Urinary bladder (tissue), 4 donors: ENCODE data around the gene MYMX. TPM values are rescaled to one million over a fixed set of nuclear protein-coding genes. Genes with fewer than 3 reads are reported as not detected.

Source experiments
- DNase-seq: peaks from one replicate; pipeline ENCODE4 v3.0.0-alpha.2; 2015; ENCODE audit errors: extremely low spot score
- H3K27ac ChIP-seq: one replicate; pipeline ENCODE4 v1.5.1; 2013; ENCODE audit warnings: low read depth, mild to moderate bottlenecking, moderate library complexity
- H3K36me3 ChIP-seq: one replicate; pipeline ENCODE4 v1.6.1; 2013; ENCODE audit warnings: mild to moderate bottlenecking, moderate library complexity; ENCODE audit not compliant: insufficient read depth
- H3K4me1 ChIP-seq: one replicate; pipeline ENCODE4 v1.6.1; 2013; ENCODE audit warnings: mild to moderate bottlenecking, moderate library complexity; ENCODE audit not compliant: insufficient read depth
- H3K4me3 ChIP-seq: one replicate; pipeline ENCODE4 v1.5.1; 2013; ENCODE audit warnings: low read depth, low read length
- WGBS: extraction: QIAGEN DNeasy Blood & Tissue Kit; methylation state at CpG from one replicate; pipeline ENCODE4 v1.1.7; 2013; 5-methylcytosine and 5-hydroxymethylcytosine counted together
- polyA plus RNA-seq: library from polyadenylated mRNA; stranded (reverse); fragments of 200-250 nt; gene quantifications from one replicate; pipeline ENCODE4 v1.2.3, GENCODE V29; 2013
- total RNA-seq: library from RNA; depleted of rRNA; stranded (reverse); fragments of >200 nt; gene quantifications from one replicate; pipeline ENCODE4 v1.2.3, GENCODE V29; 2014
- donor health status: healthy with polysubstance abuse.
- donor health status: healthy.

Gene MYMX
- total and polyA plus RNA-seq, 2 donors = 0.28 TPM; not detected in 1

GRCh38 chr6:44258921-44259320, 42.2 kb downstream of the MYMX start:
- Histone ChIP-seq H3K4me3 (no peak overlapping the region), H3K4me1 (no peaks in the 10 kb centered on the region), H3K27ac (no peak overlapping the region), H3K36me3 (no peaks in the 10 kb centered on the region)
- no peak for DNase-seq
- WGBS = 93% methylated on average over 3 of the region's 3 CpGs

GRCh38 chr6:44260011-44260410, 43.3 kb downstream of the MYMX start:
- DNase-seq = no peak
- Histone ChIP-seq H3K4me3 (no peak overlapping the region), H3K27ac (no peak overlapping the region), H3K4me1 (no peaks in the 10 kb centered on the region), H3K36me3 (no peaks in the 10 kb centered on the region)
- WGBS = 96% methylated on average over 8 of the region's 8 CpGs

- 98% methylated on average over 6 of the region's 6 CpGs for WGBS
- no peak for DNase-seq
- Histone ChIP-seq H3K4me3 (no peak overlapping the region), H3K36me3 (no peaks in the 10 kb centered on the region), H3K4me1 (no peaks in the 10 kb centered on the region), H3K27ac (no peak overlapping the region)
Measured at GRCh38 chr6:44260451-44261297, 43.9 kb downstream of the MYMX start.

- 95% methylated on average over 8 of the region's 8 CpGs for WGBS
- Histone ChIP-seq H3K36me3 (no peaks in the 10 kb centered on the region), H3K27ac (no peak overlapping the region), H3K4me1 (no peaks in the 10 kb centered on the region), H3K4me3 (no peak overlapping the region)
- DNase-seq = no peak
Measured at GRCh38 chr6:44261581-44261980, 44.9 kb downstream of the MYMX start.

GRCh38 chr6:44262467-44263353, 46.0 kb downstream of the MYMX start:
- DNase-seq = no peak
- Histone ChIP-seq H3K4me1 (no peaks in the 10 kb centered on the region), H3K27ac (no peak overlapping the region), H3K36me3 (no peaks in the 10 kb centered on the region), H3K4me3 (no peak overlapping the region)
- 73% methylated on average over 7 of the region's 7 CpGs for WGBS

GRCh38 chr6:44263354-44264100, 46.8 kb downstream of the MYMX start:
- H3K4me1 ChIP-seq = no peaks in the 10 kb centered on the region
- H3K36me3 ChIP-seq = no peaks in the 10 kb centered on the region
- no peak for DNase-seq
- 57% methylated on average over 9 of the region's 9 CpGs for WGBS
- no peak overlapping the region for H3K27ac ChIP-seq
- H3K4me3 ChIP-seq = no peak overlapping the region

GRCh38 chr6:44264154-44265006, 47.7 kb downstream of the MYMX start:
- Histone ChIP-seq H3K36me3 (no peaks in the 10 kb centered on the region), H3K4me3 (peak overlapping the region; percentile 68), H3K4me1 (no peaks in the 10 kb centered on the region), H3K27ac (no peak overlapping the region)
- 11% methylated on average over 13 of the region's 13 CpGs for WGBS
- no peak for DNase-seq

GRCh38 chr6:44265007-44265721, 48.4 kb downstream of the MYMX start, which contains the start of gene NFKBIE:
TSS of gene NFKBIE (minus strand) at chr6:44265551. CDS start at chr6:44265346, 205 bp downstream.
- peak; percentile 67 for DNase-seq
- Histone ChIP-seq H3K4me3 (peak within 1 kb of the TSS; percentile 68), H3K27ac (peak within 1 kb of the TSS; percentile 39), H3K4me1 (no peaks in the 10 kb centered on the region), H3K36me3 (no peaks in the 10 kb centered on the region)
- under 1% methylated on average over 72 of the region's 72 CpGs for WGBS

GRCh38 chr6:44265722-44266233, 49.1 kb downstream of the MYMX start:
- peak overlapping the region; percentile 68 for H3K4me3 ChIP-seq
- WGBS = 64% methylated on average over 17 of the region's 17 CpGs
- DNase-seq = no peak
- H3K4me1 ChIP-seq = no peaks in the 10 kb centered on the region
- no peak overlapping the region for H3K27ac ChIP-seq
- H3K36me3 ChIP-seq = no peaks in the 10 kb centered on the region

GRCh38 chr6:44266347-44266746, 49.6 kb downstream of the MYMX start:
- WGBS = 77% methylated on average over 3 of the region's 3 CpGs
- Histone ChIP-seq H3K27ac (no peak overlapping the region), H3K36me3 (no peaks in the 10 kb centered on the region), H3K4me3 (no peak overlapping the region), H3K4me1 (no peaks in the 10 kb centered on the region)
- no peak for DNase-seq

- no peak overlapping the region for H3K4me3 ChIP-seq
- H3K27ac ChIP-seq = no peak overlapping the region
- H3K4me1 ChIP-seq = no peaks in the 10 kb centered on the region
- H3K36me3 ChIP-seq = no peaks in the 10 kb centered on the region
- 49% methylated on average over 10 of the region's 10 CpGs for WGBS
- DNase-seq = no peak
Measured at GRCh38 chr6:44267252-44267651, 50.5 kb downstream of the MYMX start.
